IMR-90 (cell line): ENCODE results near the gene CYCS.

ENCODE experiments used
- POLR2A ChIP-seq: IDR thresholded peaks from 2 replicates; pipeline ENCODE4 v1.6.1; 2012; ENCODE audit warnings: mild to moderate bottlenecking, low read depth, low read length
- TF ChIP-seq, protein P1 (sequence below): conservative IDR thresholded peaks from 2 replicates; pipeline ENCODE4 v1.5.1; 2012; ENCODE audit warnings: mild to moderate bottlenecking, low read depth, low read length, improper control_type of control experiment

DNA sequence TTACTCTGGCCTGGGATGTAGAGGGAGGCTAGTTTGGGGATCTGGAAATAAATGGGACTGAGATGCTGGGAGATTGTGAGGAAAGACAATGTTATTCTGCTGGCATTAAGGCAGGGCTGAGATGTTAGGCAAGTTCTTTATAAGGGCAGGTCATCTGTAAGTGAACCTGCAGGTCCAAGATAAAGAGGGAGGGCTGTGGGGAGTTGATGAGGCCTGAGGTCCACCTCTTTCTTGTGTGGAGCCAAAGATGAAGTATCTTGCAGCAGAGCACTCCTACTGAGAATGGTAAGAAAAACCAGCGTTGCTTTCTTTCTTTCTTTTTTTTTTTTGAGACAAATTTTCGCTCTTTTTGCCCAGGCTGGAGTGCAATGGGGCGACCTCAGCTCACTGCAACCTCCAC is 19.1 kb downstream of the CYCS start:
- TF ChIP-seq, protein P1, sequence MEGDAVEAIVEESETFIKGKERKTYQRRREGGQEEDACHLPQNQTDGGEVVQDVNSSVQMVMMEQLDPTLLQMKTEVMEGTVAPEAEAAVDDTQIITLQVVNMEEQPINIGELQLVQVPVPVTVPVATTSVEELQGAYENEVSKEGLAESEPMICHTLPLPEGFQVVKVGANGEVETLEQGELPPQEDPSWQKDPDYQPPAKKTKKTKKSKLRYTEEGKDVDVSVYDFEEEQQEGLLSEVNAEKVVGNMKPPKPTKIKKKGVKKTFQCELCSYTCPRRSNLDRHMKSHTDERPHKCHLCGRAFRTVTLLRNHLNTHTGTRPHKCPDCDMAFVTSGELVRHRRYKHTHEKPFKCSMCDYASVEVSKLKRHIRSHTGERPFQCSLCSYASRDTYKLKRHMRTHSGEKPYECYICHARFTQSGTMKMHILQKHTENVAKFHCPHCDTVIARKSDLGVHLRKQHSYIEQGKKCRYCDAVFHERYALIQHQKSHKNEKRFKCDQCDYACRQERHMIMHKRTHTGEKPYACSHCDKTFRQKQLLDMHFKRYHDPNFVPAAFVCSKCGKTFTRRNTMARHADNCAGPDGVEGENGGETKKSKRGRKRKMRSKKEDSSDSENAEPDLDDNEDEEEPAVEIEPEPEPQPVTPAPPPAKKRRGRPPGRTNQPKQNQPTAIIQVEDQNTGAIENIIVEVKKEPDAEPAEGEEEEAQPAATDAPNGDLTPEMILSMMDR: no peak
- TF ChIP-seq POLR2A: no peak
